ENCODE results near the gene FRMD4A. TPM values are rescaled to one million over a fixed set of nuclear protein-coding genes. Genes with fewer than 3 reads are reported as not detected.

The FRMD4A gene
- total and polyA plus RNA-seq, 8 donors = 6.9 to 25.3 (median 11.3) TPM

DNA sequence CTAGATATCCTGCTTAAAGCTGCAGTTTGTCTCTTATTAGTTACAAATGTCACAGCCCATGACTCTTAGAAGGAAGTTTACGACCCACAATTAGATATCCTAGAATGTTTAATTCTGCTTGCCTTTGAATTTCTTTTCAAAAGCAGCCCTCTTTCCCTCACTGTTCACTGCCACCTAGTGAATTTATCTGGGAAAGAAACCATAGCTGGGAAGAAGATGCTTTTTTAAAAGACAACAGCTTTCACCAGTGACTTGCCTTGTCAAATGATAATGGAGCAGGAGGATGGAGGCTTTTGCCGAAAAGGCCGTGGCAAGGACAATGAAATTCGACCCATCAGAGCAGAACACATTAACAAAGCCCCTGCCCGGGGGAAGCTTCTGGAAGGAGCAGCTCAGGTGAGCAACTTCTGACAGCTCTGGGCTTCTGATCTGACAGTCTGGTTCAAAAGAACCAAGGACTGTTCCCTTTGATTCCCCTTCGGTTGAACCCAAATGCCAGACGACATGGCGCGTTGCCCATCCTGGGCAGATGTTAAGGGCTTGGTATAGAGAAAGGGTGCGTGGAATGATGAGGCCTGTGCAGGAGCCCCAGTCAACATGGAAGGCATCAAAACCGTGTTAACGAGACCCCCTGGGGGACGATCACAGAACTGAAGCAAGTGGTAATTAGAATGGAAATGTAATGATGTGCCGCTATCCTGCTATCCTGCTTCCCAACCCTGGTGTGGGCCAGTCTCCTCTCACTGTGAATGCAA lies 236.8 kb downstream of the FRMD4A start:
- no peaks in the 10 kb centered on the region for H3K36me3 ChIP-seq
- H3K9me3 ChIP-seq = no peaks in the 10 kb centered on the region
- peaks cover 0 to 7% (median 1%) of the 10 kb centered on the region in 4 donors for H3K4me1 ChIP-seq
- 47 to 56% (median 56%) methylated on average over 14 of the region's 14 CpGs for WGBS, 5 donors
- TF ChIP-seq EP300 (IDR thresholded peaks at IDR 0.05) (no peak), POLR2AphosphoS5 (IDR thresholded peaks at IDR 0.05) (no peak)
- TF ChIP-seq, protein P1, sequence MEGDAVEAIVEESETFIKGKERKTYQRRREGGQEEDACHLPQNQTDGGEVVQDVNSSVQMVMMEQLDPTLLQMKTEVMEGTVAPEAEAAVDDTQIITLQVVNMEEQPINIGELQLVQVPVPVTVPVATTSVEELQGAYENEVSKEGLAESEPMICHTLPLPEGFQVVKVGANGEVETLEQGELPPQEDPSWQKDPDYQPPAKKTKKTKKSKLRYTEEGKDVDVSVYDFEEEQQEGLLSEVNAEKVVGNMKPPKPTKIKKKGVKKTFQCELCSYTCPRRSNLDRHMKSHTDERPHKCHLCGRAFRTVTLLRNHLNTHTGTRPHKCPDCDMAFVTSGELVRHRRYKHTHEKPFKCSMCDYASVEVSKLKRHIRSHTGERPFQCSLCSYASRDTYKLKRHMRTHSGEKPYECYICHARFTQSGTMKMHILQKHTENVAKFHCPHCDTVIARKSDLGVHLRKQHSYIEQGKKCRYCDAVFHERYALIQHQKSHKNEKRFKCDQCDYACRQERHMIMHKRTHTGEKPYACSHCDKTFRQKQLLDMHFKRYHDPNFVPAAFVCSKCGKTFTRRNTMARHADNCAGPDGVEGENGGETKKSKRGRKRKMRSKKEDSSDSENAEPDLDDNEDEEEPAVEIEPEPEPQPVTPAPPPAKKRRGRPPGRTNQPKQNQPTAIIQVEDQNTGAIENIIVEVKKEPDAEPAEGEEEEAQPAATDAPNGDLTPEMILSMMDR (IDR thresholded peaks at IDR 0.05) = peak in 2 of 7 experiments; percentile 9 to 22
- H3K27me3 ChIP-seq = no peaks in the 10 kb centered on the region
- no peak overlapping the region for H3K4me3 ChIP-seq
- no peak overlapping the region for H3K27ac ChIP-seq
- intact Hi-C loops (cut with DNase I; ENCODE audit: low total_unique reads) = loop anchor here (5.0 kb wide), 1 partner anchor 307 kb away; no protein-coding TSS in a partner anchor
- peak in 1 of 2 donors; percentile 56 for DNase-seq

DNA sequence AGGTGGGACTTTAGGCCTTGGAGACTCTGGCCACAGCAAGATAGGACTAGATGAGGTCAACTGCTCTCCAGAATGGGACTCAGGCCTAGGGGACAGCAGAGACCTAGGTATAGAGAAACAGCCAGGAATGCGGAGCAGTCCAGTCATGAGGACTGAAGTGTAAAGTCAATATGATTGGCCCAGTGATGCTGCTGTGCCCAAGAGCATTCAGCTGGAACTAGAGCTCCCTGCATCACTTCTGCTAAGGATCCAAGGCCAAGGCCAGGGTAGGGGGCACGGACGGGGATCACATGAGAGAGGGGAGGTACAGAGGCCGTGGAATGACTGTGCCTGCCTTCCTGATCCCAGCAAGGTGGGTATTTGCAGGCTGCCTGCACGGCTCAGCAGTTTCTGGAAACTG lies 237.9 kb downstream of the FRMD4A start:
- intact Hi-C loops (cut with DNase I; ENCODE audit: low total_unique reads) = loop anchor here (5.0 kb wide), 1 partner anchor 305 kb away; no protein-coding TSS in a partner anchor
- Histone ChIP-seq H3K4me3 (no peak overlapping the region), H3K36me3 (no peaks in the 10 kb centered on the region), H3K4me1 (peaks cover 0 to 10% (median 1%) of the 10 kb centered on the region in 4 donors), H3K27ac (no peak overlapping the region), H3K9me3 (no peaks in the 10 kb centered on the region), H3K27me3 (no peaks in the 10 kb centered on the region)
- WGBS, 5 donors = 88 to 90% (median 89%) methylated on average over 5 of the region's 5 CpGs
- TF ChIP-seq POLR2AphosphoS5 (IDR thresholded peaks at IDR 0.05) = no peak
- no peak for DNase-seq

DNA sequence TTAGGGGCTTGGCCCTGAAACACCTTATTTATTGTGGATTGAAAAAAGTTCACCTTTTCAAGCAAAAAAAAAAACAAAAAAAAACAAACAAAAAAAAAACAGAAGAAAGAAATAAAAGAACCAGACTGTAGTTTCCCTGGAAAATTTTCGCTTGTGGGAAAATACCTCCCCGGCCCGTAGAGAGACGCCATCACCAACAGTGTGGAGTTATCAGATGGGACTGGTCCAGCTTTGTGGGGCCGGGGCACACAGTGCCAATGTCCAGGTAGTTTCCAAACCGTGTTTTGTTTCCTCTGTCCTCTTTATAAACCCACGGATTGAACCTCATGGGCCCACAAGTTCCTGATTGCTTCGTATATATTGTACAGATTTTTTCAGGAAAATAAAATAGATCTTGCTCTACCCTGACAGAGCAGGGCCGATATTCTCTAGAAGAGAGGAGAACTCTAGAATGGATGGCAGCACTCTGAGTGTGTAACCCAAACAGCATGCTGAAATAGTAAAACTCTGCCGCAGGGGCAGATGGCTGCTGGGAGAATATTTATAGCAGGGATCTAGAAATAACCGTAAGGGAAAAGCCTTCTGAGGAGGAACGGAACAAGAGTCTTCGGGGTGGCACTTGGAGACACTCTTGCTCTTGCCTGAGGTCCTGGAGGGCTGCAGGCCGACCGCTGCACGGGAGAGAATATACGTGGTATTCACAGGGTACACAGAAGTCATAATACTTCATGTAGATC lies 241.0 kb downstream of the FRMD4A start:
- WGBS, 5 donors = 57 to 67% (median 65%) methylated on average over 17 of the region's 17 CpGs
- Histone ChIP-seq H3K4me3 (no peak overlapping the region), H3K9me3 (no peaks in the 10 kb centered on the region), H3K27ac (no peak overlapping the region), H3K27me3 (no peaks in the 10 kb centered on the region), H3K36me3 (no peaks in the 10 kb centered on the region), H3K4me1 (peaks cover 0 to 10% (median 1%) of the 10 kb centered on the region in 4 donors)
- intact Hi-C loops (cut with DNase I; ENCODE audit: low total_unique reads) = loop anchor here (5.0 kb wide), 1 partner anchor 302 kb away; no protein-coding TSS in a partner anchor
- TF ChIP-seq, protein P1 (IDR thresholded peaks at IDR 0.05) = no peak
- TF ChIP-seq POLR2AphosphoS5 (IDR thresholded peaks at IDR 0.05) = no peak
- TF ChIP-seq POLR2A (IDR thresholded peaks at IDR 0.05) = no peak
- no peak for TF ChIP-seq EP300 (IDR thresholded peaks at IDR 0.05)
- DNase-seq = no peak

DNA sequence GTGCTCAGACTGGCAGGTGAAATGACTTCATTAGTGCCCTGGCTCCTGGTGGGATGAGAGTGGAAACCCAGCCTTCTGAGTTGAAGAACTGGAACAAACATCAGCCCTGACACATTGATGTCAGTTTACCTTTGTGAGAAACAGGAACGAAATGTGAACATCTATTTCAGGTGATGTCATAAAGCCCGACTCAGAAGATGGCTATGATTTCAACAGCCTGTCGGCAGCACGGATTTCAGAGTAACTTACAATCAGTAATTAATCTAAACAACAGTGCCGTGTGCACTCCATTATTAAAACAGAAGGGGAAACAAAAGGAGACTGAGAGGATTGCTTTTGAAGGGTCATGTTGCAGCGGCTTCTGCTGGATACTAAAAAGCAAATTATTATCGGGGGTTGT lies 243.2 kb downstream of the FRMD4A start:
- Histone ChIP-seq H3K36me3 (no peaks in the 10 kb centered on the region), H3K27me3 (peaks cover 0 to 4% (median 0%) of the 10 kb centered on the region in 3 donors), H3K4me3 (no peak overlapping the region), H3K9me3 (no peaks in the 10 kb centered on the region), H3K27ac (no peak overlapping the region), H3K4me1 (peaks cover 0 to 10% (median 1%) of the 10 kb centered on the region in 4 donors)
- TF ChIP-seq, protein P1 (IDR thresholded peaks at IDR 0.05) = no peak
- TF ChIP-seq POLR2AphosphoS5 (IDR thresholded peaks at IDR 0.05) (no peak), EP300 (IDR thresholded peaks at IDR 0.05) (no peak), POLR2A (IDR thresholded peaks at IDR 0.05) (no peak)
- WGBS, 5 donors = 55 to 82% (median 67%) methylated on average over 7 of the region's 7 CpGs
- intact Hi-C loops (cut with DNase I; ENCODE audit: low total_unique reads) = no loop called here
- no peak for DNase-seq

All from stomach (tissue), 9 donors.